Stimulated activated effector memory CD8-positive, alpha-beta T cell treated with anti-CD3 and anti-CD28 coated beads, Interleukin-12 subunit alpha, Interleukin-12 subunit beta, amount 100 ng/mL, for 72 hours (primary cell): ENCODE results near the gene SYNPO2L.

ENCODE experiments used
- ATAC-seq: fragments of 150-1000 bp; cut with Tn5 transposase; 2 replicates; pipeline ENCODE4 v1.10.0; 2021
- DNase-seq, 2 donors: peaks; one replicate each; pipeline ENCODE4 v3.0.0; 2021 to 2022; ENCODE audit warnings: low spot score in 2 of 2
- H3K27ac Mint-ChIP-seq: one replicate; pipeline ENCODE4 v1.8.0; 2022; ENCODE audit warnings: mild to moderate bottlenecking, mixed read lengths
- H3K36me3 Mint-ChIP-seq: one replicate; pipeline ENCODE4 v1.8.0; 2022; ENCODE audit warnings: mild to moderate bottlenecking, mixed read lengths
- H3K4me1 Mint-ChIP-seq: one replicate; pipeline ENCODE4 v1.8.0; 2022; ENCODE audit warnings: mixed read lengths
- H3K4me3 Mint-ChIP-seq: one replicate; pipeline ENCODE4 v1.8.0; 2022; ENCODE audit warnings: mild to moderate bottlenecking, mixed read lengths
- H3K9me3 Mint-ChIP-seq: one replicate; pipeline ENCODE4 v1.8.0; 2022; ENCODE audit warnings: mixed read lengths

Gene SYNPO2L

DNA sequence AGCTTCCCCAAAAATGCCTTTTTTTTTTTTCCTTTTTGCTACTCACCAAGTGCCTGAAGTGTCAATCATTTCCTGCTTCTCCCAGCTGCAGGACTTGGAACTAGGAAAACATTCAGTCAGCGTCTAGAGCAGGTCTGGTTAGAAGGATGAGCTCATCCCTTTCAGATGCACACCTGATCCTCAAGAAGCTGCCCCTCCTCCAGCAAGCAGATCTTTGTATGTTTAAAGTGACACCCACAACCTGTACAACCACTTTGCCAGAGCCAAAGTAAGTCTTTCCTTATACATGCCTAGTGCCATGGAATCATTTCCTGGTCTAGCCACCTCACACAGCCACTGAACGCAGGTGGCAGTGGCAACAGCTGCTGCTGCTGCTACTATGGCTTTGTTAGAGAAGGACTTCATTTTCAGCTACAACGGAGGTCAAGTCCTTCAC, 54.3 kb downstream of the SYNPO2L start:
- Mint-ChIP-seq H3K4me3 (no peak overlapping the region), H3K27ac (no peak overlapping the region), H3K36me3 (no peaks in the 10 kb centered on the region), H3K9me3 (no peaks in the 10 kb centered on the region), H3K4me1 (no peaks in the 10 kb centered on the region)
- no peak for DNase-seq
- no peak for ATAC-seq

DNA sequence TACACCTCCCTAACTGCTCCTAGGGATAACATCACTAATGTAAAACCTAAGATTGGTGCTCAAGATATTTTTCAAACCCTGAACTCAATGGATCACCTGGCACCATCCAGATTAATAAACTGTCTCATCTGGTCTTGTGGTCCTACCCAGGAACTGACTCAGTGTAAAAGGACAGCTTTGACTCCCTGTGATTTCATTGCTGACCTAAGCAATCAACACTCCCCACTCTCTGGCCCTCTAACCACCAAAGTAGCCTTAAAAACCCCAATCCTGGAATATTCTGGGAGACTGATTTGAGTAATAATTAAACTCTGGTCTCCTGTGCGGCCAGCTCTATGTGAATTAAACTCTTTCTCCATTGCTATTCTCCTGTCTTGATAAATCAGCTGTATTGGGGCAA, 58.5 kb downstream of the SYNPO2L start:
- H3K4me1 Mint-ChIP-seq = no peaks in the 10 kb centered on the region
- ATAC-seq (no peak), DNase-seq (no peak)
- H3K36me3 Mint-ChIP-seq = no peaks in the 10 kb centered on the region
- no peaks in the 10 kb centered on the region for H3K9me3 Mint-ChIP-seq
- no peak overlapping the region for H3K4me3 Mint-ChIP-seq
- no peak overlapping the region for H3K27ac Mint-ChIP-seq
